ENCODE measurements around the gene TMEM168.
"Not testable (repeated sequence)": the region's sequence is repeated elsewhere in the genome, so short reads cannot be mapped to it uniquely, and the experiment has no call there.

Gene TMEM168

GRCh38 chr7:112789817-112790585, at the start of gene TMEM168:
TSS of gene TMEM168 (minus strand) at chr7:112790393. CDS start at chr7:112784825, 5,568 bp downstream.
- DNase-seq (ENCODE audit: low read depth in 2 of 2): peak; percentile 85 to 89

- not testable (repeated sequence) for DNase-seq (ENCODE audit: low read depth in 2 of 2)
Observed at GRCh38 chr7:112835928-112836327, 45.7 kb upstream of the TMEM168 start.

GRCh38 chr7:112833082-112833481, 42.9 kb upstream of the TMEM168 start:
- DNase-seq (ENCODE audit: low read depth in 2 of 2): no peak

DNA sequence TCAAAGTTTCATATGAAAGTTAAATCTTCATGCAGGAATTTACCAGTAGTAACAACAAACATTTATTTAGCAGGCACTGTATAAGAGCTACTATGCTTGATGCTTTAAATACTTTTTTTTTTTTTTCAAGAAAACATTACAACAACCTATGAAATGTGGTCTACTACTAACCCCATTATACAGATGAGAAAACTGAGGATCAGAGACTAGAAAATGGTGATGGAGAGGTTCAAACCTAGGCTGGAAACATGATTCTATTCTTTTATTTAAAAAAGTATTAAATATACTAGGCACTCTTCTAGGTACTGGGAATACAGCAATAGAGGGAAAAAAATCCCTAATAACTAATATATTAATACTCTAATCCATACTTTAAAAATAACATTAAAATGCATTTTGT, 40.6 kb upstream of the TMEM168 start:
- no peak for DNase-seq (ENCODE audit: low read depth in 2 of 2)

- DNase-seq (ENCODE audit: low read depth in 2 of 2): no peak
Observed at GRCh38 chr7:112828696-112829095, 38.5 kb upstream of the TMEM168 start.

DNA sequence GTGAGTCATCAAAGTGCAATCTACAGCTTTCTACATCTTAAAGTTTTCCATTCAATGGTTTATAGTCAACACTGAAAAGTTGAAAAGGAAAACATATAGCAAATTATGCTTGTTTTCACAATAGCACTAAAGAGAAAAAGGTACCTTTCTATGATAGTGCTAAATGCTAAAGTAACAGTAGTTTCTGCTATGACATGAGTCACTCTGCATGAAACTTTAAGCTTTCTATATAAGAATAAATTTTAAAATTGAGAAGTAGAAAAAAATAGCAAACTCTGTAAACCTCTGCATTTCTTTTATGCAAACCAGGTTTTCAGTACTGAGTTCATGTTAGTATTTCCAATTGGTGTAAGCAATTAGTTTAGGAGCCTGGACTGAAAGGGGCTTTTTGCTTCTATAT, 31.2 kb upstream of the TMEM168 start:
- no peak for DNase-seq (ENCODE audit: low read depth in 2 of 2)

- no peak for DNase-seq (ENCODE audit: low read depth in 2 of 2)
Observed at GRCh38 chr7:112819536-112819935, 29.3 kb upstream of the TMEM168 start.

DNA sequence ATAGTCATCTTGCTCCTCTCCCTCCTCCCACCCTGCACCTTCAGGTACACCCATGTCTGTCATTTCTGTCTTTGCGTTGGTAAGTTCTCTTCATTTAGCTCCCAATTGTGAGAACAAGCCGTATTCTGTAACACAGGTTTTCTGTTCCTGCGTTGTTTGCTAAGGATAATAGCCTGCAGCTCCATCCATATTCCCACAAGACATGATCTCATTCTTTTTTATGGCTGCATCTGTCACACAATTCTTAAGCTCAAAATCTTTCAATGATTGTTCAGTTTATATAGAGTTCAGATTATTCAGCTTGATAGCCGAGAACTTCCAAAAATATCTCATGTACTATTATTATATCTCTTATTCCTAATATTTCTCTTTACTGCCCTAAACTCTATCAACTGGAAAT, 16.0 kb upstream of the TMEM168 start:
- no peak for DNase-seq (ENCODE audit: low read depth in 2 of 2)

GRCh38 chr7:112802406-112802805, 12.2 kb upstream of the TMEM168 start:
- no peak for DNase-seq (ENCODE audit: low read depth in 2 of 2)

GRCh38 chr7:112800486-112800885, 10.3 kb upstream of the TMEM168 start:
- DNase-seq (ENCODE audit: low read depth in 2 of 2): no peak

GRCh38 chr7:112799448-112800120, 9.4 kb upstream of the TMEM168 start:
- no peak for DNase-seq (ENCODE audit: low read depth in 2 of 2)

DNA sequence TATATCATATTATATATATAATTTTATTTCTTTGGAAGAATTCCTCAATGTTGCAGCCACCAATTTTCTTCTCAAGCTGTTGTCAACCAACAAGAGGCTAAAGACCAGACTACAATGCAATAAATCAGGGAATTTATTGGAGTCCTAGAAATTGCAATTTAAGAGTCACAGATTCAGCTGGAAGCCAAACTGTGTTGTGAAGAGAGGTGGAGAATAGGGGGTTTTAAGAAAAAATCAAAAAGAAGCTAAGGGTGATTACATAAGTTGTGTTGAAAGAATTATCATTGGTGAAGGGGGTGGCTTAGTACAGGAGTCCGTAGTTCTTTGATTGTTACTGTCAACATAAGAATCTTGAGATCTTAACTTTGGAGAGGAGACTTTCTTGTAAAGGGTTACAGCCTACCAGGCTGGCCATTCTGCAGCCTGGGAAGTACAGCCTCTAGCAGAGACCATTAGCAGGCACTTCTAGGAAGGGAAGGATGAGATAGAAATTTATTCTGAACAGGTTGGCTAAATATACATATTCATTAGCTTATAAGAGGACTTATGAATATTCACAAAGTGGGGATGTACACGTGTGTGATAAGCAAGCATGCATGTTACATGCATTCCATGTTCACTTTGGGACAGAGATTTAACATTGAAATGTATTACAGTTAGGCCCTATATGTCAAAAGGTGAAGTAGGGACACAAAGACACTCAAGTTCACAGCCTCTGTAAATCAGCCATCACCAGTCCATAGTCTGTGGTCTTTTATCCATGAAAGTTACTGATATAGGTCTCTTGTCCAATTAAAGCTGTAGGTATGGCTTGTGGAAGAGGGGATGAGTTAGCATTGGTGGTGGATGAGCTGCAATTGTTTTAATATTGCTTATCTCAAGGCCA, 8.3 kb upstream of the TMEM168 start:
- no peak for DNase-seq (ENCODE audit: low read depth in 2 of 2)

GRCh38 chr7:112796552-112796951, 6.4 kb upstream of the TMEM168 start:
- DNase-seq (ENCODE audit: low read depth in 2 of 2): not testable (repeated sequence)

DNA sequence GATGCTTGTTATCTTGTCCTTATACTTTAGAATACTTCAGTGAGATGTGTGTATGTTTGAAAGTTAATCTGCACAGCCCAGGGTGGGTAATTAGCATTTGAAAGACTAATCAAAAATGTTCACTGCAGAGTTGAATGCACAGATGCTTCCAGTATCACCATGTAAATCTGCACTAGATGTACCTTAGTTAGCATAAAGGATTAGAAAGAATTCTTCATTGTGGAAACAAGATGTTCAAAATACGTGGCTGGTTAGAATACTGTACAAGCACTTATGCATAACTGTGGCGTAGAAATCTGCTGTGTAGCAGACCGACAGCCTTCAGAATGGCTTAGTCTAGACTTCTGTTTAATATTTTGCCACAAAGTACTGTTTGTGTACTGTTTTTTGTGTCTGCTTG, 2.2 kb upstream of the TMEM168 start:
- DNase-seq (ENCODE audit: low read depth in 2 of 2): no peak

GRCh38 chr7:112791465-112792168, 1.4 kb upstream of the TMEM168 start:
- DNase-seq (ENCODE audit: low read depth in 2 of 2): no peak

DNA sequence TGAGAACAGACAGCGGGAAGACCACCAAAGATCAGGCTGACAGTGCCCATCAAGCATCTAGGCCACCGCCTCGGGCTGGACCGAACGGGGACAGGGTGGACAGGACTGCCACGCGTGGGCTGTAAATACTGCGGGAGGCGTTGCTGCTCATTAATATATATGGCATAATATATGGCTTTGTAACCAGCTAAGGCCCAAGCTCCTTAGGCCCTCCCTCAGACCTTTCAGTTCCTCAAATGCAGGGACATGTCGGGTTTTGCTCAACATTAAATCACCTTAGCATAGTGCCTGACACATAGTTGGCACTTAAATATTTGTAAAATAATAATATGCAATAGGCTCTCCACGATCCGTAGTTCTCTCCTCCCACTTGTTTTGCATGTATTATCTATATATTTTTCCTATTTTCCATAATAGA, 402 bp upstream of the TMEM168 start:
- DNase-seq (ENCODE audit: low read depth in 2 of 2): no peak

- DNase-seq (ENCODE audit: low read depth in 2 of 2): no peak
Observed at GRCh38 chr7:112789453-112789816, 758 bp downstream of the TMEM168 start.

DNA sequence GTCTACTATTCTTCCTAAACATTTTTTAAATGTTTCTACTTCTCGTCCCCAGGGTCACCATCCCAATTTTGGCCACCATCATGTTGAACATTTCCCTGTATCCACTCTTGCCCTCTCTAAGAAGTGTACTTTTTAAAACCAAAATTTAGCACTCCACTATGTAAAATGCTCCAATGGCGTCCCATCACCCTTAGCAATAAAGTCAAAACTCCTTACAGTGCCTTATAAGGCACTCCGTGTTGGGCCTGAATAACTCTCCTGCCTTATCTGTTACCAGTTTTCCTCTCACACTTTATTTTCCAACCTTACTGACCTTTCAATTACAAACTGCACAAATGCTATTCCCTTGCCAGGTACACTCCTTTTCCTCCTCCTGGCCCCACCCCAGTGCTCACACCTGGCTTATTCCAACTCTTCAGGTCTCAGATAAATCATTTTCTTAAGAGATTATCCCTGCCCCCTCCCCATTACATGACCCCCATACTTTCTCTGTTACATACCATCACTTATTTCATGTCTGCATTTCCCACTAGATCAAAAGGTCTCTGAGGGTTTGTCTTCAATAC, 1.3 kb downstream of the TMEM168 start:
- DNase-seq (ENCODE audit: low read depth in 2 of 2): no peak

DNA sequence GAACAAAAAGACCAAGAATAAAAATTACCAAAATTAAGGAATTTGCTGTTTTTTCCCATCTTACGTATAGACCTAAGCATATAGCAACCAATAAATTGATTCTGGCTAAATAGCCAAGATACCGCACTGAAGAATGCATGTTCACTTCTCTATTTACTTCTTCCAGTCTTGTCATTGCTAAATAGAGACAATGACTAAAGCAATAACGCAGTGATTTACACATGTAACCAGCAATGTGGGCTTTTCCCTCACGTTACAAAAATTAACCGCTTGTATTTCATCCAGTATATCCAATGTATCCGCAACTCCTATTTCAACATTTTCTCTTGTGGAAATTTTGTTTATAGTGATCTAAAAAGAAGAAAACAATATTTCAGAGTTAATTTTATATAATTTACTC, 5.6 kb downstream of the TMEM168 start:
- no peak for DNase-seq (ENCODE audit: low read depth in 2 of 2)

- no peak for DNase-seq (ENCODE audit: low read depth in 2 of 2)
Observed at GRCh38 chr7:112782498-112782897, 7.7 kb downstream of the TMEM168 start.

GRCh38 chr7:112781558-112781957, 8.6 kb downstream of the TMEM168 start:
- no peak for DNase-seq (ENCODE audit: low read depth in 2 of 2)

All from stimulated activated CD4-positive, alpha-beta T cell treated with anti-CD3 and anti-CD28 coated beads, Interleukin-1b, Interleukin-23, amount 100 ng/mL, for 4 hours (primary cell).